BLaER1 (cell line): ENCODE measurements around the gene PLEKHG5.
A peak's percentile ranks its signal among the peaks of the same experiment; 100 is the strongest.
"Not testable (repeated sequence)": the region's sequence is repeated elsewhere in the genome, so short reads cannot be mapped to it uniquely, and the experiment has no call there.

Experiments used
- H3K27ac ChIP-seq: shearing (Covaris generic); formaldehyde crosslinking; 2 replicates; pipeline ENCODE4 v1.8.1; 2022
- H3K27me3 ChIP-seq: shearing (Covaris generic); formaldehyde crosslinking; 2 replicates; pipeline ENCODE4 v1.8.1; 2022
- H3K36me3 ChIP-seq: shearing (Covaris generic); formaldehyde crosslinking; 2 replicates; pipeline ENCODE4 v1.8.1; 2022
- H3K4me1 ChIP-seq: shearing (Covaris generic); formaldehyde crosslinking; 2 replicates; pipeline ENCODE4 v1.8.1; 2022
- H3K4me2 ChIP-seq: shearing (Covaris generic); formaldehyde crosslinking; 2 replicates; pipeline ENCODE4 v1.8.1; 2022
- H3K4me3 ChIP-seq: shearing (Covaris generic); formaldehyde crosslinking; 2 replicates; pipeline ENCODE4 v1.8.1; 2022
- H3K9ac ChIP-seq: shearing (Covaris generic); formaldehyde crosslinking; 2 replicates; pipeline ENCODE4 v1.8.1; 2022
- H3K9me3 ChIP-seq: shearing (Covaris generic); formaldehyde crosslinking; 2 replicates; pipeline ENCODE4 v1.8.1; 2022
- H4K20me1 ChIP-seq: shearing (Covaris generic); formaldehyde crosslinking; 2 replicates; pipeline ENCODE4 v1.8.1; 2022
- Cebpa-rat ChIP-seq: shearing (Covaris generic); IDR thresholded peaks from 2 replicates; pipeline ENCODE4 v1.8.1; 2022

Gene PLEKHG5

GRCh38 chr1:6497867-6498575 lies 6.6 kb upstream of the PLEKHG5 start:
- Histone ChIP-seq H3K27ac (no peak overlapping the region), H3K9ac (peak overlapping the region; percentile 45; the same call in 1 of the 2 replicates), H3K9me3 (no peaks in the 10 kb centered on the region), H3K4me2 (peak overlapping the region; percentile 96), H3K36me3 (no peaks in the 10 kb centered on the region), H3K4me1 (peaks cover 78% of the 10 kb centered on the region), H3K27me3 (peaks cover 12% of the 10 kb centered on the region; the same call in 1 of the 2 replicates), H4K20me1 (0 out of 2 replicates have a peak, but pooled peaks cover 11% of the 10 kb centered on the region), H3K4me3 (peak overlapping the region; percentile 69)
- TF ChIP-seq Cebpa-rat = no peak

- Histone ChIP-seq H3K4me2 (peak overlapping the region; percentile 96), H3K9me3 (no peaks in the 10 kb centered on the region), H4K20me1 (0 out of 2 replicates have a peak, but pooled peaks cover 6% of the 10 kb centered on the region), H3K4me1 (peaks cover 78% of the 10 kb centered on the region), H3K4me3 (peak overlapping the region; percentile 69), H3K36me3 (no peaks in the 10 kb centered on the region), H3K9ac (peak overlapping the region; percentile 45), H3K27me3 (peaks cover 6% of the 10 kb centered on the region; the same call in 1 of the 2 replicates), H3K27ac (no peak overlapping the region)
- no peak for TF ChIP-seq Cebpa-rat
Observed at GRCh38 chr1:6497215-6497866, 5.9 kb upstream of the PLEKHG5 start.

GRCh38 chr1:6496890-6497214 lies 5.4 kb upstream of the PLEKHG5 start:
- H3K36me3 ChIP-seq = no peaks in the 10 kb centered on the region
- peak overlapping the region; percentile 96 for H3K4me2 ChIP-seq
- peaks cover 5% of the 10 kb centered on the region; the same call in 1 of the 2 replicates for H3K27me3 ChIP-seq
- peak overlapping the region; percentile 36 for H3K9ac ChIP-seq
- H3K27ac ChIP-seq = no peak overlapping the region
- H3K4me3 ChIP-seq = peak overlapping the region; percentile 69
- H4K20me1 ChIP-seq = 0 out of 2 replicates have a peak, but pooled peaks cover 6% of the 10 kb centered on the region
- H3K4me1 ChIP-seq = peaks cover 78% of the 10 kb centered on the region
- TF ChIP-seq Cebpa-rat = no peak
- no peaks in the 10 kb centered on the region for H3K9me3 ChIP-seq

GRCh38 chr1:6496365-6496721 lies 4.9 kb upstream of the PLEKHG5 start:
- Histone ChIP-seq H3K36me3 (no peaks in the 10 kb centered on the region), H3K4me1 (peaks cover 78% of the 10 kb centered on the region), H3K9me3 (no peaks in the 10 kb centered on the region), H3K27me3 (peaks cover 5% of the 10 kb centered on the region; the same call in 1 of the 2 replicates), H3K9ac (peak overlapping the region; percentile 36), H3K4me2 (peak overlapping the region; percentile 96), H3K4me3 (peak overlapping the region; percentile 69), H4K20me1 (0 out of 2 replicates have a peak, but pooled peaks cover 6% of the 10 kb centered on the region), H3K27ac (no peak overlapping the region)
- no peak for TF ChIP-seq Cebpa-rat

GRCh38 chr1:6495540-6496364 lies 4.3 kb upstream of the PLEKHG5 start:
- peak overlapping the region; percentile 96 for H3K4me2 ChIP-seq
- H3K27me3 ChIP-seq = peaks cover 5% of the 10 kb centered on the region; the same call in 1 of the 2 replicates
- peaks cover 78% of the 10 kb centered on the region for H3K4me1 ChIP-seq
- no peaks in the 10 kb centered on the region for H3K36me3 ChIP-seq
- TF ChIP-seq Cebpa-rat = no peak
- H3K27ac ChIP-seq = no peak overlapping the region
- H3K4me3 ChIP-seq = peak overlapping the region; percentile 69; the same call in 1 of the 2 replicates
- H3K9me3 ChIP-seq = no peaks in the 10 kb centered on the region
- H3K9ac ChIP-seq = peak overlapping the region; percentile 36; the same call in 1 of the 2 replicates
- 0 out of 2 replicates have a peak, but pooled peaks cover 6% of the 10 kb centered on the region for H4K20me1 ChIP-seq

GRCh38 chr1:6495041-6495441 lies 3.6 kb upstream of the PLEKHG5 start:
- Histone ChIP-seq H3K9me3 (no peaks in the 10 kb centered on the region), H3K27ac (no peak overlapping the region), H4K20me1 (0 out of 2 replicates have a peak, but pooled peaks cover 6% of the 10 kb centered on the region), H3K4me1 (peaks cover 77% of the 10 kb centered on the region), H3K27me3 (peaks cover 5% of the 10 kb centered on the region; the same call in 1 of the 2 replicates), H3K4me2 (peak overlapping the region; percentile 96), H3K36me3 (no peaks in the 10 kb centered on the region), H3K9ac (no peak overlapping the region), H3K4me3 (no peak overlapping the region)
- TF ChIP-seq Cebpa-rat = no peak

- Histone ChIP-seq H3K4me2 (0 out of 2 replicates have a peak overlapping the region, but pooled peaks have one; percentile 17), H3K27me3 (peaks cover 5% of the 10 kb centered on the region; the same call in 1 of the 2 replicates), H3K4me1 (peaks cover 77% of the 10 kb centered on the region), H3K27ac (no peak overlapping the region), H3K36me3 (no peaks in the 10 kb centered on the region), H4K20me1 (0 out of 2 replicates have a peak, but pooled peaks cover 6% of the 10 kb centered on the region), H3K9me3 (no peaks in the 10 kb centered on the region), H3K9ac (no peak overlapping the region), H3K4me3 (no peak overlapping the region)
- no peak for TF ChIP-seq Cebpa-rat
Observed at GRCh38 chr1:6494627-6495026, 3.2 kb upstream of the PLEKHG5 start.

- not testable (repeated sequence) for H3K27ac ChIP-seq, H3K9ac ChIP-seq, H3K9me3 ChIP-seq, H3K27me3 ChIP-seq, H3K4me3 ChIP-seq, H3K4me2 ChIP-seq, H3K36me3 ChIP-seq
- Histone ChIP-seq H3K4me1 (peaks cover 77% of the 10 kb centered on the region), H4K20me1 (peaks cover 13% of the 10 kb centered on the region; the same call in 1 of the 2 replicates)
Observed at GRCh38 chr1:6493834-6494223, 2.4 kb upstream of the PLEKHG5 start.

GRCh38 chr1:6491966-6492365 lies 499 bp upstream of the PLEKHG5 start:
- Histone ChIP-seq H3K36me3 (no peaks in the 10 kb centered on the region), H3K4me2 (peak overlapping the region; percentile 99), H4K20me1 (peaks cover 22% of the 10 kb centered on the region; the same call in 1 of the 2 replicates), H3K4me1 (peaks cover 68% of the 10 kb centered on the region), H3K9ac (no peak overlapping the region), H3K27ac (peak overlapping the region; percentile 55), H3K9me3 (no peaks in the 10 kb centered on the region), H3K27me3 (peaks cover 13% of the 10 kb centered on the region), H3K4me3 (peak overlapping the region; percentile 75)
- no peak for TF ChIP-seq Cebpa-rat
